Measurements from ENCODE around the gene GNG7. TPM values are rescaled to one million over a fixed set of nuclear protein-coding genes. Genes with fewer than 3 reads are reported as not detected.

GNG7 gene
- total RNA-seq, 6 experiments from 2014 or later = 1.3 to 3.7 (median 2.3) TPM

DNA sequence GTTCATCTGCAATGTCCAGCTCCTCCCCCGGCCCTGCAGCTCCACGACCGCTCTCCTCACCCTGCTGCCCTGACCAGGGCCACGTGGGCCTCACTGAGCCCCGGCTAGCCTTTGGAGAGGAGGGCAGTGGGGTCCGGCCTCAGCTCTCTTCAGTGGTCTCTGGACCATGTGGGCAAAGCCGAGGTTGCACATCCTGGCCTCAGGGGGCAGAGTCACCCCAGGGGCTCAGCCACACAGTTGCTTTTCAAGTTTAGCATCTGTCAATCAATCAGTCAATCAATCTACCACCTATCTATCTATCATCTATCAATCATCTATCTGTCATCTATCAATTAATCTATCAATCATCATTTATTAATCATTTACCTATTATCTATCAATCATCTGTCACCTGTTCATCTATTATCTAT is 21.7 kb upstream of the GNG7 start:
- intact Hi-C loops (cut with DNase I) = no loop called here
- no peak for ATAC-seq
- TF ChIP-seq POLR2A (IDR thresholded peaks at IDR 0.05) = no peak
- TF ChIP-seq CTCF (IDR thresholded peaks at IDR 0.05) = no peak
- no peaks in the 10 kb centered on the region for H3K4me1 ChIP-seq
- peaks cover 0 to 8% of the 10 kb centered on the region in 2 donors for H3K27me3 ChIP-seq
- no peak for DNase-seq
- no peak overlapping the region for H3K27ac ChIP-seq
- no peak overlapping the region for H3K4me3 ChIP-seq
- no peaks in the 10 kb centered on the region for H3K36me3 ChIP-seq
- H3K9me3 ChIP-seq = no peaks in the 10 kb centered on the region
- WGBS (ENCODE audit: insufficient coverage, low coverage, low lambda C conversion rate, missing lambda C conversion rate) = 39% methylated on average over 4 of the region's 7 CpGs

- ATAC-seq (no peak), DNase-seq (no peak)
- TF ChIP-seq CTCF (IDR thresholded peaks at IDR 0.05) (no peak), POLR2A (IDR thresholded peaks at IDR 0.05) (no peak)
- intact Hi-C loops (cut with DNase I) = no loop called here
- H3K27ac ChIP-seq = no peak overlapping the region
- peaks cover 0 to 8% of the 10 kb centered on the region in 2 donors for H3K27me3 ChIP-seq
- H3K4me3 ChIP-seq = no peak overlapping the region
- H3K36me3 ChIP-seq = no peaks in the 10 kb centered on the region
- WGBS (ENCODE audit: insufficient coverage, low coverage, low lambda C conversion rate, missing lambda C conversion rate) = 56% methylated on average over 6 of the region's 14 CpGs
- no peaks in the 10 kb centered on the region for H3K9me3 ChIP-seq
- H3K4me1 ChIP-seq = no peaks in the 10 kb centered on the region
These were observed 21.3 kb upstream of the GNG7 start for GRCh38 chr19:2723747-2724146.

GRCh38 chr19:2723345-2723715 is 20.8 kb upstream of the GNG7 start:
- ATAC-seq = no peak
- no peak for TF ChIP-seq CTCF (IDR thresholded peaks at IDR 0.05)
- TF ChIP-seq POLR2A (IDR thresholded peaks at IDR 0.05) = no peak
- Histone ChIP-seq H3K4me3 (no peak overlapping the region), H3K36me3 (no peaks in the 10 kb centered on the region), H3K27ac (no peak overlapping the region), H3K4me1 (no peaks in the 10 kb centered on the region), H3K9me3 (no peaks in the 10 kb centered on the region), H3K27me3 (peaks cover 0 to 8% of the 10 kb centered on the region in 2 donors)
- intact Hi-C loops (cut with DNase I) = no loop called here
- 67% methylated on average over 1 of the region's 13 CpGs for WGBS (ENCODE audit: insufficient coverage, low coverage, low lambda C conversion rate, missing lambda C conversion rate)
- no peak for DNase-seq

GRCh38 chr19:2722541-2723344 is 20.2 kb upstream of the GNG7 start:
- Histone ChIP-seq H3K4me3 (no peak overlapping the region), H3K27ac (no peak overlapping the region), H3K9me3 (no peaks in the 10 kb centered on the region), H3K27me3 (peaks cover 0 to 8% of the 10 kb centered on the region in 2 donors), H3K4me1 (no peaks in the 10 kb centered on the region), H3K36me3 (no peaks in the 10 kb centered on the region)
- 39% methylated on average over 6 of the region's 28 CpGs for WGBS (ENCODE audit: insufficient coverage, low coverage, low lambda C conversion rate, missing lambda C conversion rate)
- intact Hi-C loops (cut with DNase I) = no loop called here
- TF ChIP-seq POLR2A (IDR thresholded peaks at IDR 0.05) = no peak
- peak in 1 of 4 donors; percentile 44 for ATAC-seq
- no peak for DNase-seq

All from right lobe of liver (tissue), 6 donors.